ACC112 (cell line): ENCODE results near the gene LNP1.
A peak's percentile ranks its signal among the peaks of the same experiment; 100 is the strongest.
"Not testable (repeated sequence)": the region's sequence is repeated elsewhere in the genome, so short reads cannot be mapped to it uniquely, and the experiment has no call there.

ENCODE experiments used
- H2AFZ ChIP-seq: fragments of 200-600 bp; sonication (generic); one replicate; pipeline ENCODE4 v1.6.0; 2017; ENCODE audit warnings: antibody characterized with exemption, low read length; ENCODE audit not compliant: unreplicated experiment
- H3K27ac ChIP-seq: fragments of 200-600 bp; sonication (generic); 2 replicates; pipeline ENCODE4 v1.5.1; 2014; ENCODE audit warnings: low read depth, mild to moderate bottlenecking, antibody characterized with exemption, low read length, moderate library complexity
- H3K27me3 ChIP-seq: fragments of 200-600 bp; sonication (generic); 2 replicates; pipeline ENCODE4 v1.6.1; 2014; ENCODE audit warnings: mild to moderate bottlenecking, antibody characterized with exemption, low read length, moderate library complexity, mixed read lengths; ENCODE audit not compliant: insufficient read depth
- H3K36me3 ChIP-seq: fragments of 200-600 bp; sonication (generic); 2 replicates; pipeline ENCODE4 v1.6.1; 2016; ENCODE audit warnings: mild to moderate bottlenecking, antibody characterized with exemption, low read length, moderate library complexity, mixed read lengths; ENCODE audit not compliant: insufficient read depth
- H3K4me1 ChIP-seq: fragments of 200-600 bp; sonication (generic); one replicate; pipeline ENCODE4 v1.6.1; 2016; ENCODE audit warnings: low read length, mixed read lengths; ENCODE audit not compliant: insufficient read depth, unreplicated experiment, control insufficient read depth
- H3K4me3 ChIP-seq: fragments of 200-600 bp; sonication (generic); 2 replicates; pipeline ENCODE4 v1.5.1; 2014; ENCODE audit warnings: mild to moderate bottlenecking, low read depth, low read length
- H3K79me2 ChIP-seq: fragments of 200-600 bp; sonication (generic); one replicate; pipeline ENCODE4 v1.6.0; 2016; ENCODE audit warnings: low read length; ENCODE audit not compliant: control insufficient read depth, unreplicated experiment, insufficient read depth

Gene LNP1

GRCh38 chr3:100457811-100458210 is 56.5 kb downstream of the LNP1 start:
- no peak overlapping the region for H3K27ac ChIP-seq
- no peak overlapping the region for H2AFZ ChIP-seq
- H3K27me3 ChIP-seq: no peaks in the 10 kb centered on the region
- no peaks in the 10 kb centered on the region for H3K79me2 ChIP-seq
- no peaks in the 10 kb centered on the region for H3K4me1 ChIP-seq
- H3K4me3 ChIP-seq: no peak overlapping the region
- H3K36me3 ChIP-seq: no peaks in the 10 kb centered on the region

- H3K4me3 ChIP-seq: no peak overlapping the region
- no peaks in the 10 kb centered on the region for H3K4me1 ChIP-seq
- H2AFZ ChIP-seq: no peak overlapping the region
- H3K79me2 ChIP-seq: no peaks in the 10 kb centered on the region
- no peaks in the 10 kb centered on the region for H3K27me3 ChIP-seq
- H3K36me3 ChIP-seq: no peaks in the 10 kb centered on the region
- no peak overlapping the region for H3K27ac ChIP-seq
These were observed 57.5 kb downstream of the LNP1 start for GRCh38 chr3:100458814-100459213.

GRCh38 chr3:100463002-100463401 is 61.7 kb downstream of the LNP1 start:
- peaks cover 7% of the 10 kb centered on the region for H3K4me1 ChIP-seq
- H2AFZ ChIP-seq: no peak overlapping the region
- no peak overlapping the region for H3K27ac ChIP-seq
- no peak overlapping the region for H3K4me3 ChIP-seq
- no peaks in the 10 kb centered on the region for H3K79me2 ChIP-seq
- H3K36me3 ChIP-seq: no peaks in the 10 kb centered on the region
- no peaks in the 10 kb centered on the region for H3K27me3 ChIP-seq

GRCh38 chr3:100463646-100464155 is 62.4 kb downstream of the LNP1 start:
- Histone ChIP-seq H3K4me1 (peaks cover 7% of the 10 kb centered on the region), H3K4me3 (no peak overlapping the region), H3K36me3 (no peaks in the 10 kb centered on the region), H3K27ac (no peak overlapping the region), H3K27me3 (no peaks in the 10 kb centered on the region), H2AFZ (no peak overlapping the region), H3K79me2 (no peaks in the 10 kb centered on the region)

GRCh38 chr3:100465892-100466777 is 64.8 kb downstream of the LNP1 start:
- H3K27ac ChIP-seq: no peak overlapping the region

GRCh38 chr3:100467133-100467532 is 65.8 kb downstream of the LNP1 start:
- H2AFZ ChIP-seq: no peak overlapping the region
- no peak overlapping the region for H3K4me3 ChIP-seq
- H3K27me3 ChIP-seq: no peaks in the 10 kb centered on the region
- peaks cover 7% of the 10 kb centered on the region for H3K4me1 ChIP-seq
- H3K79me2 ChIP-seq: no peaks in the 10 kb centered on the region
- H3K36me3 ChIP-seq: no peaks in the 10 kb centered on the region
- no peak overlapping the region for H3K27ac ChIP-seq

More at GRCh38 chr3:100465892-100466777, 64.8 kb downstream of the LNP1 start:
- Histone ChIP-seq H3K36me3 (no peaks in the 10 kb centered on the region), H3K4me3 (peak overlapping the region; percentile 42; the same call in 1 of the 2 replicates), H3K79me2 (no peaks in the 10 kb centered on the region), H3K27me3 (no peaks in the 10 kb centered on the region), H2AFZ (peak overlapping the region; percentile 74), H3K4me1 (peaks cover 7% of the 10 kb centered on the region)

- Histone ChIP-seq H2AFZ (no peak overlapping the region), H3K4me1 (peaks cover 7% of the 10 kb centered on the region), H3K27me3 (no peaks in the 10 kb centered on the region), H3K79me2 (no peaks in the 10 kb centered on the region), H3K36me3 (no peaks in the 10 kb centered on the region), H3K27ac (no peak overlapping the region), H3K4me3 (no peak overlapping the region)
These were observed 67.3 kb downstream of the LNP1 start for GRCh38 chr3:100468676-100469075.

- H3K27ac ChIP-seq: no peak overlapping the region
- peaks cover 7% of the 10 kb centered on the region for H3K4me1 ChIP-seq
- no peak overlapping the region for H3K4me3 ChIP-seq
- H2AFZ ChIP-seq: no peak overlapping the region
- H3K79me2 ChIP-seq: no peaks in the 10 kb centered on the region
- H3K36me3 ChIP-seq: no peaks in the 10 kb centered on the region
- H3K27me3 ChIP-seq: no peaks in the 10 kb centered on the region
These were observed 69.6 kb downstream of the LNP1 start for GRCh38 chr3:100470951-100471350.

GRCh38 chr3:100471444-100471843 is 70.1 kb downstream of the LNP1 start:
- H3K79me2 ChIP-seq: no peaks in the 10 kb centered on the region
- no peak overlapping the region for H2AFZ ChIP-seq
- H3K27me3 ChIP-seq: no peaks in the 10 kb centered on the region
- H3K36me3 ChIP-seq: no peaks in the 10 kb centered on the region
- no peak overlapping the region for H3K27ac ChIP-seq
- H3K4me1 ChIP-seq: peaks cover 2% of the 10 kb centered on the region
- no peak overlapping the region for H3K4me3 ChIP-seq

- not testable (repeated sequence) for H3K27me3 ChIP-seq, H3K79me2 ChIP-seq, H3K36me3 ChIP-seq, H3K4me3 ChIP-seq, H2AFZ ChIP-seq, H3K4me1 ChIP-seq, H3K27ac ChIP-seq
These were observed 76.6 kb downstream of the LNP1 start for GRCh38 chr3:100477851-100478360.

GRCh38 chr3:100478521-100478920 is 77.2 kb downstream of the LNP1 start:
- H3K4me3 ChIP-seq, H3K4me1 ChIP-seq, H3K79me2 ChIP-seq, H3K27me3 ChIP-seq, H2AFZ ChIP-seq, H3K36me3 ChIP-seq, H3K27ac ChIP-seq: not testable (repeated sequence)
